Small intestine (tissue), 7 donors: Measurements from ENCODE around the gene IL17RD. TPM values are rescaled to one million over a fixed set of nuclear protein-coding genes. Genes with fewer than 3 reads are reported as not detected.

ENCODE experiments used
- DNase-seq, 2 donors: peaks; one replicate each; pipeline versions ENCODE4 v3.0.0 to v3.0.0-alpha.2; 2013
- FAIRE-seq: peaks from 2 replicates; lab custom pipeline; 2012; peaks lifted over from hg19 to GRCh38; lab: Jason Lieb, UNC
- H3K27ac ChIP-seq, 3 donors: one replicate each; pipeline ENCODE4 v1.5.1; 2013; ENCODE audit warnings: low read length in 2 of 3, mild to moderate bottlenecking in 2 of 3, control low read depth in 1 of 3, inconsistent platforms in 1 of 3, low read depth in 1 of 3, moderate library complexity in 1 of 3
- H3K27me3 ChIP-seq, 3 donors: one replicate each; pipeline ENCODE4 v1.6.1; 2013; ENCODE audit warnings: low read length in 3 of 3, inconsistent platforms in 1 of 3; ENCODE audit not compliant: control insufficient read depth in 3 of 3, insufficient read depth in 3 of 3
- H3K36me3 ChIP-seq, 3 donors: one replicate each; pipeline ENCODE4 v1.6.1; 2013; ENCODE audit warnings: low read length in 3 of 3, inconsistent platforms in 1 of 3, low read depth in 1 of 3, mild to moderate bottlenecking in 1 of 3, moderate library complexity in 1 of 3; ENCODE audit not compliant: control insufficient read depth in 3 of 3, insufficient read depth in 2 of 3
- H3K4me1 ChIP-seq, 3 donors: one replicate each; pipeline ENCODE4 v1.6.1; 2013; ENCODE audit warnings: low read length in 2 of 3, inconsistent platforms in 1 of 3, low read depth in 1 of 3, mild to moderate bottlenecking in 1 of 3, moderate library complexity in 1 of 3; ENCODE audit not compliant: control insufficient read depth in 3 of 3, insufficient read depth in 2 of 3
- H3K4me3 ChIP-seq, 3 donors: one replicate each; pipeline ENCODE4 v1.5.1; 2013; ENCODE audit warnings: low read length in 3 of 3, control low read depth in 1 of 3, inconsistent platforms in 1 of 3, low read depth in 1 of 3, mild to moderate bottlenecking in 1 of 3, moderate library complexity in 1 of 3
- H3K9me3 ChIP-seq, 2 donors: one replicate each; pipeline ENCODE4 v1.6.1; 2013; ENCODE audit warnings: low read depth in 1 of 2, low read length in 1 of 2; ENCODE audit not compliant: control insufficient read depth in 2 of 2, insufficient read depth in 1 of 2
- WGBS, 3 donors: extraction: QIAGEN DNeasy Blood & Tissue Kit; methylation state at CpG; one replicate each; pipeline ENCODE4 v1.1.7; 2013; 5-methylcytosine and 5-hydroxymethylcytosine counted together
- polyA plus RNA-seq, 4 donors: library from polyadenylated mRNA; stranded (reverse) in 3 of 4; unstranded in 1 of 4; fragments of 200-250 nt in 3 of 4; fragments of 120-200 nt in 1 of 4; gene quantifications; one replicate each; pipeline versions ENCODE4 v1.2.1 to v1.2.3, GENCODE V29; 2013
- donor health status: healthy with polysubstance abuse.
- donor health status: control.
- donor health status: control.
- donor health status: Bipolar disorder and iron deficiency.
- donor health status: healthy.

Gene IL17RD
- polyA plus RNA-seq, 4 donors, result 0.87 to 1.5 TPM; not detected in 2

GRCh38 chr3:57078635-57079473 is 86.3 kb downstream of the IL17RD start:
- no peak overlapping the region for H3K27ac ChIP-seq
- peak overlapping the region; percentile 57 to 72 (median 70) for H3K4me3 ChIP-seq
- 0 to 2% (median 0%) methylated on average over 66 to 91 of the region's 91 CpGs for WGBS, 3 donors
- no peaks in the 10 kb centered on the region for H3K36me3 ChIP-seq
- DNase-seq (peak; percentile 33 to 63), FAIRE-seq (no peak)
- H3K27me3 ChIP-seq, result peaks cover 0 to 35% (median 0%) of the 10 kb centered on the region in 3 donors
- H3K4me1 ChIP-seq, result peaks cover 0 to 6% (median 2%) of the 10 kb centered on the region in 3 donors
- no peaks in the 10 kb centered on the region for H3K9me3 ChIP-seq

GRCh38 chr3:57078344-57078634 is 86.9 kb downstream of the IL17RD start:
- peaks cover 0 to 6% (median 2%) of the 10 kb centered on the region in 3 donors for H3K4me1 ChIP-seq
- FAIRE-seq, result no peak
- peak; percentile 50 to 65 for DNase-seq
- WGBS, 3 donors, result 2 to 3% (median 3%) methylated on average over 15 of the region's 15 CpGs
- no peaks in the 10 kb centered on the region for H3K9me3 ChIP-seq
- H3K4me3 ChIP-seq, result peak overlapping the region; percentile 57 to 72 (median 70)
- no peaks in the 10 kb centered on the region for H3K36me3 ChIP-seq
- no peak overlapping the region for H3K27ac ChIP-seq
- peaks cover 0 to 35% (median 0%) of the 10 kb centered on the region in 3 donors for H3K27me3 ChIP-seq

- no peaks in the 10 kb centered on the region for H3K9me3 ChIP-seq
- peaks cover 0 to 6% (median 2%) of the 10 kb centered on the region in 3 donors for H3K4me1 ChIP-seq
- peak overlapping the region in 1 of 3 donors; percentile 72 for H3K4me3 ChIP-seq
- no peak for DNase-seq
- no peak overlapping the region for H3K27ac ChIP-seq
- 36 to 42% (median 40%) methylated on average over 9 of the region's 9 CpGs for WGBS, 3 donors
- H3K36me3 ChIP-seq, result no peaks in the 10 kb centered on the region
- H3K27me3 ChIP-seq, result peaks cover 0 to 35% (median 0%) of the 10 kb centered on the region in 3 donors
- FAIRE-seq, result no peak
Measured at GRCh38 chr3:57077630-57078343, 87.4 kb downstream of the IL17RD start.

- Histone ChIP-seq H3K9me3 (no peaks in the 10 kb centered on the region), H3K4me1 (peaks cover 0 to 6% (median 2%) of the 10 kb centered on the region in 3 donors), H3K27me3 (peaks cover 0 to 35% (median 0%) of the 10 kb centered on the region in 3 donors), H3K36me3 (no peaks in the 10 kb centered on the region), H3K4me3 (no peak overlapping the region), H3K27ac (no peak overlapping the region)
- WGBS, 3 donors, result 88 to 94% (median 93%) methylated on average over 3 of the region's 3 CpGs
- DNase-seq, result peak in 1 of 2 donors; percentile 23
- FAIRE-seq, result no peak
Measured at GRCh38 chr3:57076422-57076951, 88.7 kb downstream of the IL17RD start.

- Histone ChIP-seq H3K27ac (no peak overlapping the region), H3K9me3 (no peaks in the 10 kb centered on the region), H3K27me3 (peaks cover 0 to 16% (median 0%) of the 10 kb centered on the region in 3 donors), H3K4me1 (peaks cover 0 to 6% (median 2%) of the 10 kb centered on the region in 3 donors), H3K4me3 (no peak overlapping the region), H3K36me3 (no peaks in the 10 kb centered on the region)
- FAIRE-seq, result no peak
- WGBS, 3 donors, result 87 to 93% (median 91%) methylated on average over 4 of the region's 4 CpGs
- DNase-seq, result no peak
Measured at GRCh38 chr3:57074135-57074534, 91.0 kb downstream of the IL17RD start.

GRCh38 chr3:57073628-57074027 is 91.5 kb downstream of the IL17RD start:
- H3K36me3 ChIP-seq, result no peaks in the 10 kb centered on the region
- H3K27ac ChIP-seq, result no peak overlapping the region
- FAIRE-seq (no peak), DNase-seq (no peak)
- H3K9me3 ChIP-seq, result no peaks in the 10 kb centered on the region
- H3K4me1 ChIP-seq, result peaks cover 0 to 6% (median 2%) of the 10 kb centered on the region in 3 donors
- H3K27me3 ChIP-seq, result peaks cover 0 to 14% (median 0%) of the 10 kb centered on the region in 3 donors
- 92% methylated on average over 3 of the region's 3 CpGs for WGBS, 3 donors
- no peak overlapping the region for H3K4me3 ChIP-seq

GRCh38 chr3:57069503-57069902 is 95.7 kb downstream of the IL17RD start:
- DNase-seq (no peak), FAIRE-seq (no peak)
- Histone ChIP-seq H3K4me1 (peaks cover 0 to 3% (median 0%) of the 10 kb centered on the region in 3 donors), H3K27me3 (no peaks in the 10 kb centered on the region), H3K4me3 (no peak overlapping the region), H3K36me3 (no peaks in the 10 kb centered on the region), H3K9me3 (no peaks in the 10 kb centered on the region), H3K27ac (no peak overlapping the region)
- WGBS, 3 donors, result 38 to 76% (median 71%) methylated on average over 6 of the region's 6 CpGs

- DNase-seq (peak in 1 of 2 donors; percentile 1), FAIRE-seq (no peak)
- Histone ChIP-seq H3K4me3 (no peak overlapping the region), H3K4me1 (peaks cover 0 to 3% (median 0%) of the 10 kb centered on the region in 3 donors), H3K27me3 (no peaks in the 10 kb centered on the region), H3K27ac (peak overlapping the region in 1 of 3 donors; percentile 4), H3K36me3 (no peaks in the 10 kb centered on the region), H3K9me3 (no peaks in the 10 kb centered on the region)
- 53 to 76% (median 73%) methylated on average over 11 of the region's 11 CpGs for WGBS, 3 donors
Measured at GRCh38 chr3:57068437-57069089, 96.6 kb downstream of the IL17RD start.
